Spleen (tissue), 13 donors: ENCODE data around the gene PRR22. TPM values are rescaled to one million over a fixed set of nuclear protein-coding genes. Genes with fewer than 3 reads are reported as not detected.

Source experiments
- DNase-seq: peaks from one replicate; pipeline ENCODE4 v3.0.0-alpha.2; 2020
- H3K27ac ChIP-seq, 8 donors: fragments of 200-600 bp; sonication (generic) in 7 of 8; 1 replicate in 4 of 8; 2 replicates in 4 of 8; pipeline versions ENCODE4 v1.5.0 to v1.8.0; 2016 to 2021; ENCODE audit warnings: inconsistent platforms in 4 of 8, mild to moderate bottlenecking in 4 of 8, moderate library complexity in 1 of 8
- H3K27me3 ChIP-seq, 7 donors: fragments of 200-600 bp; sonication (generic) in 6 of 7; replicated peaks in 1 of 7; 1 replicate in 4 of 7; 2 replicates in 3 of 7; pipeline versions ENCODE4 v1.5.0 to v1.8.0; 2016 to 2021; ENCODE audit warnings: inconsistent platforms in 3 of 7, mild to moderate bottlenecking in 1 of 7
- H3K36me3 ChIP-seq, 6 donors: fragments of 200-600 bp; sonication (generic) in 5 of 6; 1 replicate in 4 of 6; 2 replicates in 2 of 6; pipeline versions ENCODE4 v1.5.0 to v1.8.0; 2016 to 2021; ENCODE audit warnings: inconsistent platforms in 2 of 6
- H3K4me1 ChIP-seq, 6 donors: fragments of 200-600 bp; sonication (generic) in 5 of 6; 1 replicate in 3 of 6; 2 replicates in 3 of 6; pipeline versions ENCODE4 v1.5.0 to v1.8.0; 2016 to 2021; ENCODE audit warnings: inconsistent platforms in 3 of 6
- H3K4me3 ChIP-seq, 8 donors: fragments of 200-600 bp; sonication (generic) in 7 of 8; 1 replicate in 4 of 8; 2 replicates in 4 of 8; pipeline versions ENCODE4 v1.5.0 to v1.8.0; 2016 to 2021; ENCODE audit warnings: inconsistent platforms in 4 of 8, mild to moderate bottlenecking in 4 of 8, moderate library complexity in 2 of 8
- H3K9me3 ChIP-seq, 8 donors: fragments of 200-600 bp; sonication (generic) in 7 of 8; 1 replicate in 4 of 8; 2 replicates in 4 of 8; pipeline versions ENCODE4 v1.5.0 to v1.8.0; 2016 to 2021; ENCODE audit warnings: inconsistent platforms in 4 of 8
- POLR2A ChIP-seq, 3 donors: fragments of 450-650 bp; IDR thresholded peaks; one replicate each; pipeline ENCODE4 v1.5.1; 2017; ENCODE audit warnings: antibody characterized with exemption in 3 of 3, mild to moderate bottlenecking in 1 of 3
- POLR2AphosphoS5 ChIP-seq, 3 donors: sonication (generic); formaldehyde crosslinking; IDR thresholded peaks; one replicate each; pipeline ENCODE4 v1.5.1; 2017; ENCODE audit warnings: antibody characterized with exemption in 3 of 3
- WGBS, 5 donors: extraction: QIAGEN DNeasy Blood & Tissue Kit in 3 of 5; methylation state at CpG; one replicate each; pipeline versions ENCODE4 v1.1.5 to v1.1.7; 2013 to 2018; 5-methylcytosine and 5-hydroxymethylcytosine counted together
- intact Hi-C: fragments of 100-400 bp; cut with DNase I; formaldehyde crosslinking; loops from one replicate; pipeline ENCODE4 v1.15.0; 2023; ENCODE audit warnings: low total_unique reads
- long read RNA-seq, 2 donors: transcript quantifications; one replicate each; lab custom pipeline, GENCODE V29; 2026
- polyA plus RNA-seq, 3 donors: library from polyadenylated mRNA; stranded (reverse); fragments of 200-250 nt; gene quantifications; one replicate each; pipeline ENCODE4 v1.2.1, GENCODE V29; 2013
- total RNA-seq, 7 donors: library from RNA; depleted of rRNA in 3 of 7; stranded (reverse); fragments of >200 nt in 3 of 7; fragmentation: NEBNext Ultra II Directional in 4 of 7; extraction: Animal tissue kit (Norgen Biotek cat#: 25700) in 4 of 7; gene quantifications; one replicate each; pipeline versions ENCODE4 v1.1.0 to v1.2.1, GENCODE V29; 2016 to 2021
- TF ChIP-seq, protein P1 (sequence below), 11 experiments: fragments of 200-600 bp in 7 of 11; fragments of 450-650 bp in 4 of 11; sonication (generic) in 4 of 11; IDR thresholded peaks in 8 of 11; conservative IDR thresholded peaks in 3 of 11; 1 replicate in 7 of 11; 2 replicates in 4 of 11; pipeline versions ENCODE4 v1.4.0 to v1.8.0; 2016 to 2021; ENCODE audit warnings: antibody characterized with exemption in 11 of 11, inconsistent platforms in 4 of 11, mild to moderate bottlenecking in 1 of 11
- donor health status: healthy with polysubstance abuse.
- donor health status: DM: no; HTN: no; CAD: no; lungs with moderate emphysema.
- donor health status: DM: no; HTN: no; CAD: no.
- donor health status: Bipolar disorder and iron deficiency.
- donor health status: healthy.
- donor health status: DM: no; HTN: no; CAD: no.
- donor health status: DM: yes; HTN: yes; CAD: no.

PRR22 gene
- total RNA-seq (1 to 10 TPM; 1.4 to 4.7 (median 2.4) TPM), polyA plus RNA-seq (10 to 100 TPM in 2 of 3 donors, 1 to 10 TPM in 1; 4.9 to 11.4 (median 10.6) TPM)
- long read RNA-seq, donor 1, partial matches to known transcripts = 0 of 2 reads
- long read RNA-seq, donor 1, other reads (novel, unspliced or antisense) = 0 of 2 reads
- long read RNA-seq, donor 2 = 0 reads

DNA sequence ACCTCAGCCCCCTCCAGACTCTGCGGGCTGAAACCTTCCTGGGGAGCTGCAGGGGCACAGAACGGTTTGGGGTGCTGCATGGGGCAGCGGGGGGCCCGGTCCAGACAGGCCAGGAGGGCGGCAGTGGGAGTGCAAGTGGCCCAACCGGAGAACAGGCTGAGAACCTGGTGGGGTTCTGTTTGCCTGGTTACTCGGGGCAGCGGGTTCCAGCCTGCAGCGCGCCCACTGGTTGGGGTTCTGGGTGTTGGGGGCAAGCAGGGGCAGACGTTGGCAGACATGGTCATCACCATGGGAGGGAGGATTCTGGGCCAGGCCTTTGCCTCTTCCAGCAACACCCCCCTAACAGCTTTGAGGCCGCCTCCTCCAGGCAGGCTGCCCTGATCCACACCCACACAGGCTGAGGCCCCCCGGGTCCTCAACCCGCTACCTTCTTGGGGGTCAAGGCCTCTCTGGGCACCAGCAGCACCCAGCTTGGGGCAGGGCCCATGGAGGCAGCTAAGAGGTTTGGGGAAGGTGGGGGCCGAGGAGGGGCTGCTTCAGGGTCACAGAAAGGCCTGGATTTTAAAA is at the start of gene PRR22:
Gene PRR22, minus strand, starts transcription at position 166 of the 567 bp plus-strand sequence. Its CDS starts 86 bp downstream, at position 80.
- H3K36me3 ChIP-seq = peaks cover 3 to 73% (median 64%) of the 10 kb centered on the region in 6 donors
- H3K4me3 ChIP-seq = no peak within 1 kb of the TSS
- intact Hi-C loops = no loop called here
- no peak for DNase-seq
- no peaks in the 10 kb centered on the region for H3K9me3 ChIP-seq
- 84 to 95% (median 94%) methylated on average over 4 to 15 of the region's 15 CpGs for WGBS, 5 donors
- H3K27ac ChIP-seq = no peak within 1 kb of the TSS
- no peaks in the 10 kb centered on the region for H3K27me3 ChIP-seq
- H3K4me1 ChIP-seq = peaks cover 0 to 3% (median 1%) of the 10 kb centered on the region in 6 donors
- TF ChIP-seq POLR2AphosphoS5 (IDR thresholded peaks at IDR 0.05) (no peak), POLR2A (IDR thresholded peaks at IDR 0.05) (no peak)
- TF ChIP-seq, protein P1, sequence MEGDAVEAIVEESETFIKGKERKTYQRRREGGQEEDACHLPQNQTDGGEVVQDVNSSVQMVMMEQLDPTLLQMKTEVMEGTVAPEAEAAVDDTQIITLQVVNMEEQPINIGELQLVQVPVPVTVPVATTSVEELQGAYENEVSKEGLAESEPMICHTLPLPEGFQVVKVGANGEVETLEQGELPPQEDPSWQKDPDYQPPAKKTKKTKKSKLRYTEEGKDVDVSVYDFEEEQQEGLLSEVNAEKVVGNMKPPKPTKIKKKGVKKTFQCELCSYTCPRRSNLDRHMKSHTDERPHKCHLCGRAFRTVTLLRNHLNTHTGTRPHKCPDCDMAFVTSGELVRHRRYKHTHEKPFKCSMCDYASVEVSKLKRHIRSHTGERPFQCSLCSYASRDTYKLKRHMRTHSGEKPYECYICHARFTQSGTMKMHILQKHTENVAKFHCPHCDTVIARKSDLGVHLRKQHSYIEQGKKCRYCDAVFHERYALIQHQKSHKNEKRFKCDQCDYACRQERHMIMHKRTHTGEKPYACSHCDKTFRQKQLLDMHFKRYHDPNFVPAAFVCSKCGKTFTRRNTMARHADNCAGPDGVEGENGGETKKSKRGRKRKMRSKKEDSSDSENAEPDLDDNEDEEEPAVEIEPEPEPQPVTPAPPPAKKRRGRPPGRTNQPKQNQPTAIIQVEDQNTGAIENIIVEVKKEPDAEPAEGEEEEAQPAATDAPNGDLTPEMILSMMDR (IDR thresholded peaks at IDR 0.05 in 8 of 11, conservative IDR thresholded peaks at IDR 0.05 in 3 of 11) = no peak

DNA sequence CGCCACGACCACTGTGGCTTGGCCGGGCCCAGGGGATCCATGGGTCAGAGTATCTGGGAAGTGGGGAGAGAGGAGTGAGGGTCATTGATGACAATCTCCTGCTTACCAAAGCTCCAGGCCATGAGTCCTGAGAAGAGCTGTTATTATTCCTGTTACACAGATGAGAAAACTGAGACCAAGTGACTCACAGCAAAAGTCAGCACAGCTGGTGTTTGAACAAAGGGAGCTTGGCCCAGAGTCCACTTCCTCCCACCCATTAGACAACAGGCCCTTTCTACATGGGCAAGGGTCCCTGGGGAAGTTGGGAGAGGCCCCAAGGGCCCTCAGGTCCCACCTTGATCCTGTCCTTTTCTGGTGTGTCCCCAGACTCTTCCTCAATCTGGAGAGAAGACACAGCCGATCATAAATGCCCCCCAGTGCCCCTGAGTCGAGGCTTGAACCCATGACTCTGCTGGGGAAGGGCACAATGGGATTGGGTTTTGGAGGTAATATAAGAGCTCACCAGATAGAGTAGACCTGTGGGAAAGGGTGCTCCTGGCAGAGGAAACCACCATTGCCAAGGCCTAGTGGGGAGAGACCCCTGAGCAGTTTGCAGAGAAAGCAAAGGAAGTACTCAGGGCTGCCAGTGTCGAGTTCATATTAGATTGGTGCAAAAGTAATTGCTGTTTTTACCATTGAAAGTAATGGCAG is 48.1 kb upstream of the PRR22 start:
- no peak overlapping the region for H3K27ac ChIP-seq
- peaks cover 0 to 49% (median 21%) of the 10 kb centered on the region in 7 donors for H3K27me3 ChIP-seq
- intact Hi-C loops = no loop called here
- 87 to 97% (median 87%) methylated on average over 6 of the region's 6 CpGs for WGBS, 5 donors
- H3K9me3 ChIP-seq = no peaks in the 10 kb centered on the region
- no peaks in the 10 kb centered on the region for H3K36me3 ChIP-seq
- peaks cover 4 to 19% (median 13%) of the 10 kb centered on the region in 6 donors for H3K4me1 ChIP-seq
- TF ChIP-seq, protein P1 (IDR thresholded peaks at IDR 0.05 in 8 of 11, conservative IDR thresholded peaks at IDR 0.05 in 3 of 11) = no peak
- no peak for DNase-seq
- no peak overlapping the region for H3K4me3 ChIP-seq

DNA sequence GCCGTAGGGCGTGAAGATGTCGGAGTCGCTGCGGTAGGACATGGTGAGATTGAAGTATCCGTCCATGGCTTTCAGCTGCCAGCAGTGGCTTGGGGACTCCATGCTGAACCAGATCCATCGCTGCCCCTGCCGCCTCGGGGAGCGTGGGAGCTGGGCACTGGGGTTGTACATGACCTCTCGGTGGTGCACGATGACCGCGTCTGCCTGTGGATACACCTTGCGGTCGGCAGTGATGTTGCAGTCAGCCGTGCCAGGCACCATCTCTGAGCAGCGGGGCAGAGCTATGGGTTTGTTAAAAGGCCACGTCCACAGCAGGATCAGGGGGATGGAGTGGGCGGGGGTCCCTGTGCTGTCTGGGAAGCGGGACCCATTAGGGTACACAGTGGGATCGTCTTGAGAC is 47.5 kb upstream of the PRR22 start:
- TF ChIP-seq, protein P1 (IDR thresholded peaks at IDR 0.05 in 8 of 11, conservative IDR thresholded peaks at IDR 0.05 in 3 of 11) = no peak
- TF ChIP-seq POLR2A (IDR thresholded peaks at IDR 0.05) (no peak), POLR2AphosphoS5 (IDR thresholded peaks at IDR 0.05) (no peak)
- WGBS, 5 donors = 83 to 95% (median 89%) methylated on average over 22 of the region's 22 CpGs
- Histone ChIP-seq H3K27ac (no peak overlapping the region), H3K36me3 (no peaks in the 10 kb centered on the region), H3K27me3 (peaks cover 0 to 48% (median 21%) of the 10 kb centered on the region in 7 donors), H3K9me3 (no peaks in the 10 kb centered on the region), H3K4me3 (no peak overlapping the region), H3K4me1 (peaks cover 4 to 24% (median 18%) of the 10 kb centered on the region in 6 donors)
- intact Hi-C loops = no loop called here
- DNase-seq = no peak

GRCh38 chr19:5831159-5831558 is 46.6 kb upstream of the PRR22 start:
- H3K4me1 ChIP-seq = peaks cover 4 to 32% (median 25%) of the 10 kb centered on the region in 6 donors
- DNase-seq = no peak
- no peak overlapping the region for H3K4me3 ChIP-seq
- H3K27ac ChIP-seq = no peak overlapping the region
- intact Hi-C loops = no loop called here
- WGBS, 5 donors = 81 to 95% (median 91%) methylated on average over 6 to 9 of the region's 9 CpGs
- H3K36me3 ChIP-seq = no peaks in the 10 kb centered on the region
- peaks cover 0 to 48% (median 21%) of the 10 kb centered on the region in 7 donors for H3K27me3 ChIP-seq
- H3K9me3 ChIP-seq = no peaks in the 10 kb centered on the region
- no peak for TF ChIP-seq POLR2AphosphoS5 (IDR thresholded peaks at IDR 0.05)
- TF ChIP-seq POLR2A (IDR thresholded peaks at IDR 0.05) = no peak
- TF ChIP-seq, protein P1 (IDR thresholded peaks at IDR 0.05 in 8 of 11, conservative IDR thresholded peaks at IDR 0.05 in 3 of 11) = no peak
